HepG2 (cell line): ENCODE results near the gene TMEM271.

Experiments used
- CEBPB ChIP-seq: IDR thresholded peaks from 2 replicates; pipeline ENCODE4 v1.6.1; 2011; ENCODE audit warnings: low read depth, low read length, improper control_type of control experiment, borderline replicate concordance
- CREB1 ChIP-seq, 2 experiments: fragments of 450-650 bp in 1 of 2; IDR thresholded peaks; 2 replicates each; pipeline ENCODE4 v1.6.1; 2016 to 2017; ENCODE audit warnings: control low read depth in 1 of 2, mild to moderate bottlenecking in 1 of 2, missing compliant biosample characterization in 1 of 2, missing genetic modification characterization in 1 of 2
- POLR2A ChIP-seq, 2 experiments: IDR thresholded peaks; 2 replicates each; pipeline ENCODE4 v1.6.1; 2011; ENCODE audit warnings: low read depth in 2 of 2, low read length in 2 of 2, mild to moderate bottlenecking in 1 of 2, moderate library complexity in 1 of 2; ENCODE audit not compliant: insufficient read depth in 1 of 2
- SNAPC5 ChIP-seq: sonication (generic); formaldehyde crosslinking; IDR thresholded peaks from 2 replicates; pipeline ENCODE4 v1.8.1; 2023; ENCODE audit warnings: mild to moderate bottlenecking, missing genetic modification reagents, borderline replicate concordance
- SP4 ChIP-seq: sonication (generic); formaldehyde crosslinking; IDR thresholded peaks from 2 replicates; pipeline ENCODE4 v1.8.1; 2023; ENCODE audit warnings: mild to moderate bottlenecking, missing genetic modification reagents

- no peak for TF ChIP-seq CEBPB
- TF ChIP-seq POLR2A (IDR thresholded peaks at IDR 0.05; ENCODE audit: insufficient read depth in 1 of 2, low read depth in 2 of 2, low read length in 2 of 2): no peak
- no peak for TF ChIP-seq SNAPC5 (CRISPR knock-in tag)
- TF ChIP-seq CREB1 (IDR thresholded peaks at IDR 0.05): no peak
- no peak for TF ChIP-seq CREB1 (CRISPR knock-in tag; IDR thresholded peaks at IDR 0.05)
- TF ChIP-seq SP4 (CRISPR knock-in tag): no peak
These were observed 47.9 kb upstream of the TMEM271 start for GRCh38 chr4:623914-624566.
